Mucosa of stomach (tissue), 1 donor: ENCODE measurements around the gene ACP6.
"Not testable (repeated sequence)": the region's sequence is repeated elsewhere in the genome, so short reads cannot be mapped to it uniquely, and the experiment has no call there.

ENCODE experiments used
- H3K27me3 ChIP-seq: one replicate; pipeline ENCODE4 v1.7.0; 2013; ENCODE audit warnings: mild to moderate bottlenecking, low read length; ENCODE audit not compliant: control insufficient read depth, insufficient read depth
- H3K36me3 ChIP-seq: one replicate; pipeline ENCODE4 v1.7.0; 2013; ENCODE audit warnings: low read length; ENCODE audit not compliant: control insufficient read depth, insufficient read depth
- H3K4me1 ChIP-seq: one replicate; pipeline ENCODE4 v1.7.0; 2013; ENCODE audit warnings: mild to moderate bottlenecking, low read length; ENCODE audit not compliant: control insufficient read depth, insufficient read depth
- H3K4me3 ChIP-seq: one replicate; pipeline ENCODE4 v1.7.0; 2013; ENCODE audit warnings: low read length
- H3K9ac ChIP-seq: one replicate; pipeline ENCODE4 v1.7.0; 2013; ENCODE audit warnings: mild to moderate bottlenecking, low read length, moderate library complexity
- H3K9me3 ChIP-seq: one replicate; pipeline ENCODE4 v1.7.0; 2013; ENCODE audit warnings: mild to moderate bottlenecking, low read length, moderate library complexity; ENCODE audit not compliant: control insufficient read depth
- donor health status: Pancreatic carcinoma.

ACP6 gene

DNA sequence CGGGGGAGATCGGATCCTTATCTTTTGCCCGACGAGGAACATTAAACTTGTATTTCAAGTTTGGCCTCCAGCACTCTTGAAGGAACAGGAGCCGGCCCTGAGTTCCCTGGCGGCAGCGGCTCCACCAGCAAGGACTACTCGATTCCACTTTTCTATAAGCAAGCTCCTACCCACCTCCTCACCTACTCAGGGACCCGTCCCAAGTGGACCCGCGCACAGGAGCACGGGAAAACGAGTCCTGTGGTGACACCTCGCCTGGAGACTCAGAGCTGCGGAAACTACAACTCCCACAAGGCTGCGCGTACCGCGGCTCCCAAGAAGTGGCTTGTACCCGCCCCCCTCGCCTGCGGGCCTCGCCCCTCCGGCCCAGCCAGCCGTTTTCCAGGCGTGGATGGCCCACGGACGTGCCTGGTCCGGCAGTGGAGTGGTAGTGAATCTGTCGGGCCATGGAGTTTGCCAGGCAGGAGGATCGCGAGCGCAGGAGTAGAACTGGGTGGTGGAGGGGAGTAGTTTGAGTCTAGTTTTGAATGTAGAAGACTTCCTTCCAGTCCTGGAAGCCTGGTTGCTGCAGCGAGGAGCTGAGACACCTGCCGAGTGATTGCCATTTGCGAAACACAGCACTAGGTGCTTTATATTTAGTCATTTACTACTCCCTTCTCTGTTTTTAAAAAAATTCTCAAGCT is at the start of gene ACP6:
Gene ACP6, minus strand, starts transcription at position 206 of the 683 bp plus-strand sequence. CDS start 476 bp downstream, outside the sequence.
- Histone ChIP-seq H3K27me3 (no peaks in the 10 kb centered on the region), H3K36me3 (no peaks in the 10 kb centered on the region), H3K9ac (peak within 1 kb of the TSS; percentile 75), H3K4me3 (peak within 1 kb of the TSS; percentile 71), H3K4me1 (peaks cover 13% of the 10 kb centered on the region), H3K9me3 (no peaks in the 10 kb centered on the region)

DNA sequence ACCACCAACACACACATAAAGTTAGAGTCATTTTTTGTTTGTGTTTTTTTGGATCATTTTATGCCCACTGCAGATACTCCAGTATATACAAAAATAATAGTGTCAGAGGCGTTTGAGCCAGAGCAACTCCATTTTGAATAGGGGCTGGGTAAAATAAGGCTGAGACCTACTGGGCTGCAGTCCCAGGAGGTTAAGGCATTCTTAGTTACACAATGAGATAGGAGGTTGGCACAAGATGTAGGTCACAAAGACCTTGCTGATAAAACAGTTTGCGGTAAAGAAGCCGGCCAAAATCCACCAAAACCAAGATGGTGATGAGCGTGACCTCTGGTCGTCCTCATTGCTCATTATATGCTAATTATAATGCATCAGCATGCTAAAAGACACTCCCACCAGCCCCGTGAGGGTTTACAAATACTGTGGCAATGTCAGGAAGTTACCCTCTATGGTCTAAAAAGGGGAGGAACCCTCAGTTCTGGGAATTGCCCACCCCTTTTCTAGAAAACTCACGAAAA is 49.4 kb upstream of the ACP6 start:
- Histone ChIP-seq H3K4me1 (peaks cover 32% of the 10 kb centered on the region), H3K9me3 (no peaks in the 10 kb centered on the region), H3K9ac (no peak overlapping the region), H3K27me3 (peaks cover 5% of the 10 kb centered on the region), H3K36me3 (no peaks in the 10 kb centered on the region), H3K4me3 (no peak overlapping the region)

DNA sequence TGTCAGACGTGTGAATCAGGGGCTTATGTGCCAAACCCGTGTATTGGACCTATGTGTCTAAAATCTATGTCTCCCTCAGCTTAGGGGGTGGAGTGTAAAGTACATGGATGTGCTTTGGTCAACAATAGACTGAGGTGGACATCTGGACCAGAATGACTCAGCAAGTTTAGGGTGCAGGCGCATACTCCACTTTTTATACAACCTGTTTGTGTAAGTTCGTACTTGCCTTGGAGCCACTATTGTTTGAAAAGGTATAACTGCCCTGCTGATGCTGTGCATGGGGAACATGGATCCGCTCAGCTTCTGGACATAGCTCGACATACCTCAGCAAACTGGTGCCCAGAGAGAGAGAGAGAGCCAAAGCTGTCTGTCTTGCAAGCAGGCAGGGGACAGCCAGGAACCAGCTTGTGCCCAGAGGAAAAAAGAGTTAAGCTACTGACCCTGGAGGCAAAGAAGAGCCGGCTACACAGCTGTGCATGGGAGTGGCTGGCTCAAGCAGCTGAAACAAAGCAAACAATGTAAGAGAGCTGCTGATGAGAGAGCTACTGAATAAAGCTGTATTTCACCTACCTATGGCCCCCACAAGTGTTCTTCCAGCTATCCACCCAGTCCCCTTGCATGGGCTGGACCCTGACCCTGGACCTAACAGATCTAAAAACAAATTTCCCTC is 48.8 kb upstream of the ACP6 start:
- Histone ChIP-seq H3K4me1 (peaks cover 32% of the 10 kb centered on the region), H3K36me3 (no peaks in the 10 kb centered on the region), H3K27me3 (peaks cover 5% of the 10 kb centered on the region), H3K4me3 (no peak overlapping the region), H3K9me3 (no peaks in the 10 kb centered on the region), H3K9ac (no peak overlapping the region)

DNA sequence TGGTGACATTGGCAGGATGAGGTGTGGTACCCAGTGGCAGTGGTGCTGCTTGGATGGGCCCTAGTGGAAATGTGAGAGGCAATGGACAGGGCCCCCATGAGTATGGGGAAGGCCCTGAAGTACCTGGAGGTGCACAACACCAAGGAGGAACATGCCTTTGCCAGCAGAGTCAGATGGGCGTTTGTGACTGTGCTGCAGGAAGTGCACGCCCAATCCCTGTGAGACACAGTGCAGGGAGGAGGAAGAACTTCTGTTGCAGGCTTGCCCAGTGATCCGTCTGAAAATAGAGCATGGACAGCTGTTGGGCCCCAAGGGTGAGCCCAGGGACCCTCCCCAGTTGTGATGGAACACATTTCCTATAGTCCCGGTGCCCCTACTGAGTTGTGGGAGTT is 47.4 kb upstream of the ACP6 start:
- H3K9ac ChIP-seq, result peak overlapping the region; percentile 30

DNA sequence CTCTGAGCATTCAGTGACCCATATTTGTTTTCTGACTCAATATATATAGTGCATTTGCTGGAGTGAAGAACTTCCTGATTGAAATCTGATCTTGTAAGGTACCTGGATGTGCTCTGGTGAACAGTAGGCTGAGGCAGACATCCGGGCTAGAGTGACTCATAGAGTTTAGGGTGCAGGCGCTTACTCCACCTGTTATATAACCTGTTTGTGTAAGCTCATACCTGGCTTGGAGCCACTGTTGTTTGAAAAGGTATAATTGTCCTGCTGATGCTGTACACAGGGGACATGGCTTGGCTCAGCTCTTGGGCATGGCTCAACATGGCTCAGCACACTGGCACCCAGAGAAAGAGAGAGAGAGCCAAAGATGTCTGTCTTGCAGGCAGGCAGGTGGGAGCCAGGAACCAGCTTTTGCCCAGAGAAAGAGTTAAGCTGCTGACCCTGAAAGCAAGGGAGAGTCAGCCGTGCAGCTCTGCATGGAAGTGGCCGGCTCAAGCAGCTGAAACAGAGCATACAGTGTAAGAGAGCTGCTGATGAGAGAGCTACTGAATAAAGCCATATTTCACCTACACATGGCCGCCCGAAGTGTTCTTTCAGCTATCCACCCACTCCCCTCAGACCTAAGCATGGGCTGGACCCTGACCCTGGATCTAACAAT is 46.9 kb upstream of the ACP6 start:
- H3K4me3 ChIP-seq, result no peak overlapping the region
- H3K36me3 ChIP-seq, result no peaks in the 10 kb centered on the region
- peaks cover 32% of the 10 kb centered on the region for H3K4me1 ChIP-seq
- peak overlapping the region; percentile 30 for H3K9ac ChIP-seq
- no peaks in the 10 kb centered on the region for H3K9me3 ChIP-seq
- no peaks in the 10 kb centered on the region for H3K27me3 ChIP-seq

More for the DNA sequence above, 47.4 kb upstream of the ACP6 start:
- H3K4me3 ChIP-seq, result no peak overlapping the region
- H3K27me3 ChIP-seq, result no peaks in the 10 kb centered on the region
- no peaks in the 10 kb centered on the region for H3K9me3 ChIP-seq
- H3K4me1 ChIP-seq, result peaks cover 32% of the 10 kb centered on the region
- no peaks in the 10 kb centered on the region for H3K36me3 ChIP-seq

DNA sequence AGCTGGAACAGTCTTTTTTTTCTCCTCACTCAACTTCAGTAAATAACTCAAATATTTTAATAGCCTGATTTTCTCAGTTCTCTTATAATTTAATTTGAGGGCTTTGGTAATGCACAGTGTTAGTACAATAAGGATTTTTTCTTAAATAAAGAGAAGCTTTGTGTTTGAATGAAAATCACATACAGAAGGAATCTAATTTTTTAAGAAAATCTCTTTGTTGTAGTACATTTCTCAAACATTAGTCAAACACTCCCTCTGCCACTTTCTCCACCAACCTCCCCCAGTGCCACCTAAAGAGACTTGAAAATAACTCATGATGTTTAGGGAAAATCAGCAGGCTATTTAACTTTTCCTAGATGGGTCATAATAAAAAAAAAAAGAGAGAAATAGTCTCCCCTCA is 42.3 kb upstream of the ACP6 start:
- Histone ChIP-seq H3K4me3 (no peak overlapping the region), H3K9me3 (no peaks in the 10 kb centered on the region), H3K27me3 (no peaks in the 10 kb centered on the region), H3K9ac (no peak overlapping the region), H3K36me3 (no peaks in the 10 kb centered on the region), H3K4me1 (peaks cover 15% of the 10 kb centered on the region)

DNA sequence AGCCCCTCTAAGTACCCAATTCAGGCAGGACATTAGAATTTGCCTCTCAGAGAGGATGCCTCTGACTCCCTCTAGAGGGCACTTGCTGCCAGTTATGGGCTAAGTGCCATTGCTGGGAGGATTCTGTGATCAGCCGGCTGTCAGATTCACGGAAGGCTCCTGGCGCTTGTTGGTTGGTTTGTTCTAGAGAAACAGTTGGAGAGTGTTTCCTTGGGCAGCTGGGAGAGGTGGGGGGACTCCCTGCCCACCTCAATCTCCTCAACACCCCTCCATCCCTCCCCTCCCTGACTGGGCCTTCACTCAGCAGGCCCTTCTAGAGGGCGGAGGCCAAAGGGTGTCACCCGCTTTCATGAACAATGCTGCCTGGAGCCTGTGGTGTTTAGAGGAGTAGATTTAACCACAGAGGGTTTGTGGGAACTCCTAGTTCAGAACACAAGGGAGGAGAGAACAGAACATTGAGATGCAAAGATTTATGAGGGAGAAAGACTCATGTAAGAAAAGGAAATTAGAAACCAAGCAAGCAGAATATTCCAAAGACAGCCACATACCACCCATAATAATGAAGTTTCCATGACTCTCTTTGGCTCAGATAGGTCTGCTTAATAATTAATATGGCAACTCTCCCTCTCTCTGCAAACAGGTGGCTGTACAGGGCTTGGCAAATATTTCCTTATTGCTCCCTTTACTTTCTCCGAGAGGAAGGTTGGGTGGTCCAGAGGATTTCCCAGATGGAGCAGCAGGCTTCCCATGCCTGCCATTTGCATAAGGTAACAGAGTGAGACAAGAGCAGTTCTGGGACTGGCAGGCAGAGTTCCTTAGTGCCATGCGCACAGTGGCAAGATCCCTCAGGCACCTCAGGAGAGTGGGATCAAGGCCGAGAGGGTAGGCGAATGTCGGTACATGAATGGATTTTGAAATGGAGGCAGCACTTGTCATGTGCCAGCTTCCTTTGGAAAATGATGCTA is 30.0 kb upstream of the ACP6 start:
- Histone ChIP-seq H3K9ac (no peak overlapping the region), H3K9me3 (no peaks in the 10 kb centered on the region), H3K27me3 (no peaks in the 10 kb centered on the region), H3K36me3 (no peaks in the 10 kb centered on the region), H3K4me1 (peaks cover 9% of the 10 kb centered on the region), H3K4me3 (no peak overlapping the region)

DNA sequence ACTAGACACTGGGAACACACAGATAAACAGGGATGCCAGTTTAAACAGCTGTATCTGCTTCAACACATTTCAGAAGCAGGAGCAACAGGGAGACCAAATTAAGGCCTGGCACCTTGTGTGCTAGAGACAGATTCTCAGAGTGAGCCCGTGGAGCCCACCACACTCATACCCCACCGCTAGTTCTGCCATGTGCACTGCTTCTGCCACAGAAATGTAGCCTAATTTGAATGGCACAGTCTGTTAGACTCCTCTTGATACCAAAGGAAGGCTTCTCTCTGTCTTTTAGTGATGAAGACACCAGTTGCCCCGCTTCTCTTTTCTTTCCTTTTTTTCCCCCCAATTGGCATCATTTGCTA is 29.3 kb upstream of the ACP6 start:
- H3K4me3 ChIP-seq, result no peak overlapping the region
- H3K27me3 ChIP-seq, result no peaks in the 10 kb centered on the region
- no peaks in the 10 kb centered on the region for H3K36me3 ChIP-seq
- H3K9ac ChIP-seq, result no peak overlapping the region
- H3K4me1 ChIP-seq, result peaks cover 9% of the 10 kb centered on the region
- no peaks in the 10 kb centered on the region for H3K9me3 ChIP-seq

DNA sequence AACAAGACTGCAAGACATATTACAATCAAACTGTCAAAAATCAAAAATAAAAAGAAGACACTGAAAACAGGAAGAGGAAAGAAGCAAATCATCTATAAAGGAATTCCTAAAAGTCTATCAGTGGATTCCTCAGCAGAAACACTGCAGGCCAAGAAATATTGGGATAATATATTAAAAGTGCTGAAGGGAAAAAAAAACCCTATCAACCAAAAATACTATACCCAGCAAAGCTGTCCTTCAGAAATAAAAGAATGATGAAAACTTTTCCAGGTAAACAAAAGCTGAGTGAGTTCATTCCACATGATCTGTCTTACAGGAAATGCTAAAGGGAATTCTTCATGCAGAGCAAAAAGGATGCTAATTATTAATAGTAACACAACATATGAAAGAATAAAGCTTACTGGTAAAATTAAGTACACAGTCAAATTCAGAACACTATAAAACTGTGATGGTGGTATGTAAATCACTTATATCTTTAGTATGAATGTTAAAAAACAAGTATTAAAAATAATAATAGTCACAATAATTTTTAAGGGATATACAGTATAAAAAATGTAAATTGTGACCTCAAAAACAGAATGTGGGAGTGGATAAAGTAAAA is 12.9 kb upstream of the ACP6 start:
- no peaks in the 10 kb centered on the region for H3K36me3 ChIP-seq
- no peaks in the 10 kb centered on the region for H3K4me1 ChIP-seq
- no peaks in the 10 kb centered on the region for H3K9me3 ChIP-seq
- no peaks in the 10 kb centered on the region for H3K27me3 ChIP-seq
- no peak overlapping the region for H3K9ac ChIP-seq
- H3K4me3 ChIP-seq, result no peak overlapping the region

DNA sequence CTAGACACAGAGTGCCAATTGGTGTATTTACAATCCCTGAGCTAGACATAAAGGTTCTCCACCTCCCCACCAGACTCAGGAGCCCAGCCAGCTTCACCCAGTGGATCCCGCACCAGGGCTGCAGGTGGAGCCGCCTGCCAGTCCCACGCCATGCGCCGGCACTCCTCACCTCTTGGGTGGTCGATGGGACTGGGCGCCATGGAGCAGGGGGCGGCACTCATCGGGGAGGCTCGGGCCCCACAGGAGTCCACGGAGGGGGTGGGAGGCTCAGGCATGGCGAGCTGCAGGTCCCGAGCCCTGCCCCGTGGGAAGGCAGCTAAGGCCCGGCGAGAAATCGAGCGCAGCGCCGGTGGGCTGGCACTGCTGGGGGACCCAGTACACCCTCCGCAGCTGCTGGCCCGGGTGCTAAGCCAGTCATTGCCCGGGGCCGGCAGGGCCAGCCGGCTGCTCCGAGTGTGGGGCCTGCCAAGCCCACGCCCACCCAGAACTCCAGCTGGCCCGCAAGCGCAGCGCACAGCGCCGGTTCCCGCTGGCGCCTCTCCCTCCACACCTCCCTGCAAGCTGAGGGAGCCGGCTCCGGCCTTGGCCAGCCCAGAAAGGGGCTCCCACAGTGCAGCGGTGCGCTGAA is 10.4 kb upstream of the ACP6 start:
- H3K4me1 ChIP-seq, H3K36me3 ChIP-seq, H3K27me3 ChIP-seq, H3K4me3 ChIP-seq, H3K9me3 ChIP-seq, H3K9ac ChIP-seq: not testable (repeated sequence)

DNA sequence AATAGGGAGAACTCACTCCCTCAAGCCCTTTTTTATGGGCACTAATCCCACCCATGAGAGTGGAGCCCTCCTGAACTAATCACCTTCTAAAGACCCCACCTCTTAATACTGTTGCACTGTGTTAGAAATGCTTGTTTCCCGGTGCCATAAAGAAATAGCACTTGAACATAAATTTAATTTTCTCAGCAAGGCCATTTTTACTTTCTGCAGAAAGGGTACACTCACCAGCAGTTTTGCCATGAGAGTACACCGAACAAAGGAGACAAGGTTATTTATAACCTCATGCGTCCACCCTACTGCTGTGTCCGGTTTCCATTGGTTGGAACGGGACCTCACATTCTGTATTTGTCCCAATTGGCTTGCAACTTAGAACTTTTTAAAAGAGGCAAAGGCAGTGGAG is 7.4 kb upstream of the ACP6 start:
- not testable (repeated sequence) for H3K27me3 ChIP-seq, H3K4me1 ChIP-seq, H3K36me3 ChIP-seq, H3K9ac ChIP-seq, H3K4me3 ChIP-seq, H3K9me3 ChIP-seq
